GM13976 (cell line): ENCODE results near the gene GIMAP8.
A peak's percentile ranks its signal among the peaks of the same experiment; 100 is the strongest.

ENCODE experiments used
- DNase-seq: peaks from one replicate; pipeline ENCODE4 v3.0.0; 2012; ENCODE audit warnings: low spot score
- in situ Hi-C: fragments of 300-500 bp; cut with MboI; formaldehyde crosslinking; loops from one replicate; pipeline ENCODE4 v1.12.0; 2022; ENCODE audit warnings: low sequenced_read_pairs, mixed read lengths, inconsistent platforms; ENCODE audit not compliant: unreplicated experiment
- TF ChIP-seq, protein P1 (sequence below): IDR thresholded peaks from 2 replicates; pipeline ENCODE4 v1.5.1; 2012; ENCODE audit warnings: borderline replicate concordance, mild to moderate bottlenecking; ENCODE audit not compliant: insufficient read depth; ENCODE audit errors: extremely low read depth, missing control alignments, control extremely low read depth

GIMAP8 gene

DNA sequence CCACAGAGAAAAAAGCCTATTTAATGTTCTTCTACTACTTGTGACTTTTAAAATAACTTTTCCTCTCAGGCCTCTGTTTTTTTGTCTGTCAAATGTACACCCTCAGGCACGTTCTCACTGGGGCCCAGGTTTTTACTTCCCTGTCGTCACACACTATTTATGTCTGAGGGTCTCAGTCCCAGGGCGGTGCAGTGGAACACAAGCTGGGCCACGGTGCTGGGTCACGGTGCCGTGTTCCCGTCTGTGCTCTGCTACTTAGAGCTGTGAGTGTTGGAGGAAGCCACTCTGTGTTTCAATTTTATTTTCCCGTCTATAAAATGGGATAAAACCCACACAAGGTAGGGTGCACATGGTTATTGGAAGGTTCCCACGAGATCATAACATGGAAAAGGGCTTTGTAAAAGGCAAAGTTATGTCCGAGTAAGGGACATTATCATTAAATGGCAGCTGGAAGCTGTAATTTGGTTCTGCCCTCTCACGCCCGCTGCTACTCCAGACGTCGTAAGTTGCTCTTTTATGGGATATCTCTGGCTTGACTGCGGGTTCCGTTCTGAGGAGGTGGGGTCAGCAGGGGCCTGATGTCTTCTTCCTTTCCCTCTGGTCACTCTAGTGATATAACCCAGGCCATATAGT, 46.1 kb upstream of the GIMAP8 start:
- DNase-seq = no peak
- TF ChIP-seq, protein P1, sequence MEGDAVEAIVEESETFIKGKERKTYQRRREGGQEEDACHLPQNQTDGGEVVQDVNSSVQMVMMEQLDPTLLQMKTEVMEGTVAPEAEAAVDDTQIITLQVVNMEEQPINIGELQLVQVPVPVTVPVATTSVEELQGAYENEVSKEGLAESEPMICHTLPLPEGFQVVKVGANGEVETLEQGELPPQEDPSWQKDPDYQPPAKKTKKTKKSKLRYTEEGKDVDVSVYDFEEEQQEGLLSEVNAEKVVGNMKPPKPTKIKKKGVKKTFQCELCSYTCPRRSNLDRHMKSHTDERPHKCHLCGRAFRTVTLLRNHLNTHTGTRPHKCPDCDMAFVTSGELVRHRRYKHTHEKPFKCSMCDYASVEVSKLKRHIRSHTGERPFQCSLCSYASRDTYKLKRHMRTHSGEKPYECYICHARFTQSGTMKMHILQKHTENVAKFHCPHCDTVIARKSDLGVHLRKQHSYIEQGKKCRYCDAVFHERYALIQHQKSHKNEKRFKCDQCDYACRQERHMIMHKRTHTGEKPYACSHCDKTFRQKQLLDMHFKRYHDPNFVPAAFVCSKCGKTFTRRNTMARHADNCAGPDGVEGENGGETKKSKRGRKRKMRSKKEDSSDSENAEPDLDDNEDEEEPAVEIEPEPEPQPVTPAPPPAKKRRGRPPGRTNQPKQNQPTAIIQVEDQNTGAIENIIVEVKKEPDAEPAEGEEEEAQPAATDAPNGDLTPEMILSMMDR = no peak
- in situ Hi-C loops = no loop called here

DNA sequence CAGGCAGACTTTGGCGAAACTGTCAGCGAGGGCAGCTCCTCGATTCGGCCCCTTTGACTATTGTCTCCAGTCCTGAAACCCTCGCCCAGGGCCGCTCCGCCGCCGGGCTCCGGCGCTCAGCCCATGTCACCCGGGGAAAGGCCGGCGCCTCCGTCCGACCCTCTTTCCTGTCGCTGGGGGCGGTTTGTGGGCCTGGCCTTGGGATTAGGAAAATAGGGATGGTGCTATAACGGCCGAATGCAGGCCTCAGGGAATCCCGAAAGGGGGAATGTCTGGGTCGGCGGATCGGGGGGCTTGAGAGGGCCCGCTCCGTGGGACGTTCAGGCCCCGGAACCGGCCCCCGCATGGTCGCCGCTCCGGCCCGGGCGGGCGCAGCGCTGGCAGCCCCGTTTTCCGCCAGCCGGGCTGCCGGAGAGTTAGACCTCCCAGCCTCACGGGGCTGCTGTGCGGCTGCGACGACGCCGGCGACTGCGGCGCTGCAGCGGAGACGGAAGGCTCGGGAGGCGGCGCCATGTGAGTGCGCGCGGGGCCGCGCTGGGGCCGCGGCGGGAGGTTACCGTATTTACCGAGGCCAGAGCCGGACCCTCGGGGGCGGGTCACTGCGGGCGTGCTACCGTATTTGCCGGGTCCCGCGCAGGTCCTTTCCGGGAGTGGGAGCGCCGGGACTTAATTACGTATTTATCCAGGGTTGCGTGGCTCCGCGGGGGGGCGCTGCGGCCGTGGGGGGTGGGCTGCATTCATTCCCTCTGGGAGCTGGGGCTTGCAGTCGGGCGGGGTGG, 45.4 kb upstream of the GIMAP8 start:
- TF ChIP-seq, protein P1 = peak; percentile 55
- peak; percentile 92 for DNase-seq
- in situ Hi-C loops = no loop called here

DNA sequence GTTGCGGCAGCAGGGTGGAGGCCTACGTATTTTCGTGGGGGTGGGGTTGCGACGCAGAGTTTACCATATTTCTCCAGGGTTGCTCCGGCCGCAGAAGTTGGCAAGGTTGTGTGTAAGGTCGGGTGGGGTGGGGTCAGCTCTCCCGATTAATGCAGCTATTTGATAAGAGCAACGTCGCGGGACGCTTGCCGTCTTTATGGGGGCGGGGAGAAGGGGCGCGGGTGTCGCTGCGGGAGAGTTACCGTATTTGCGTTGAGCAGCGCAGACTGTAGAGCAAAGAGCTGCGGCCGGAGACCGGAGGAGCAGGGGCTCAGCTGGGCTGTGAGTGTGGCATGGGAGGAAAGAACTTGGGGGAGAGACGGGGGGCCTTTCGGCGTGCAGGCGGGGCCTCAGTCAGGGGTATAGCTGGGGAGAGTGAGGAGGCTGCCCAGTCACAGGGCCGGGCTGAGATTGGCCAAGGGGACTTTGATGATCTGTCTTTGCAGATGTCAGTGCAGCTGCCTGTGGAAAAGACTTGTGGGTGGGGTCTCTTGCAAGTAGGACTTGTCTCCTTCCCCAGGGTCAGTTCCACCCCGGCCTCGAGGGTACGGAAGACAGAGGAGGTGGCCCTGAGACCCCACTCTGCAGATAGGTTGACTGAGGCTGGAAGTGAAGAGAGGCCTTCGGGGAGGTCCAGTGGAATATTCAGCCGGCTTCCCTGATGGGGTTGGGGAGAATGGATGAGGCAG, 44.7 kb upstream of the GIMAP8 start:
- TF ChIP-seq, protein P1 = no peak
- in situ Hi-C loops = no loop called here
- peak; percentile 61 for DNase-seq

DNA sequence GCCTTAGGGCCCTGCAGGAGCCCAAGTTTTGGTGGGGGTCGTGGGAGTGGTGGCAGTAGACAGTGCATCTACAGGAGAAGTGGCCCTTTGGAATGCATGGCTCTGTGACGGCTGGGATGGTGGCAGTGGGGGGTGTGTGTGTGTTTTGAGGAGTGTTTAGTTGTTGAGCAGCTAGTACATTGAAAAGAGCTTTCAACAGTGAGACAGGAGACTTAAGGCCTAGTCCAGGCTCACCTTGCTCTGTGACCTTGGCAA, 44.2 kb upstream of the GIMAP8 start:
- in situ Hi-C loops = no loop called here
- TF ChIP-seq, protein P1 = no peak
- no peak for DNase-seq

DNA sequence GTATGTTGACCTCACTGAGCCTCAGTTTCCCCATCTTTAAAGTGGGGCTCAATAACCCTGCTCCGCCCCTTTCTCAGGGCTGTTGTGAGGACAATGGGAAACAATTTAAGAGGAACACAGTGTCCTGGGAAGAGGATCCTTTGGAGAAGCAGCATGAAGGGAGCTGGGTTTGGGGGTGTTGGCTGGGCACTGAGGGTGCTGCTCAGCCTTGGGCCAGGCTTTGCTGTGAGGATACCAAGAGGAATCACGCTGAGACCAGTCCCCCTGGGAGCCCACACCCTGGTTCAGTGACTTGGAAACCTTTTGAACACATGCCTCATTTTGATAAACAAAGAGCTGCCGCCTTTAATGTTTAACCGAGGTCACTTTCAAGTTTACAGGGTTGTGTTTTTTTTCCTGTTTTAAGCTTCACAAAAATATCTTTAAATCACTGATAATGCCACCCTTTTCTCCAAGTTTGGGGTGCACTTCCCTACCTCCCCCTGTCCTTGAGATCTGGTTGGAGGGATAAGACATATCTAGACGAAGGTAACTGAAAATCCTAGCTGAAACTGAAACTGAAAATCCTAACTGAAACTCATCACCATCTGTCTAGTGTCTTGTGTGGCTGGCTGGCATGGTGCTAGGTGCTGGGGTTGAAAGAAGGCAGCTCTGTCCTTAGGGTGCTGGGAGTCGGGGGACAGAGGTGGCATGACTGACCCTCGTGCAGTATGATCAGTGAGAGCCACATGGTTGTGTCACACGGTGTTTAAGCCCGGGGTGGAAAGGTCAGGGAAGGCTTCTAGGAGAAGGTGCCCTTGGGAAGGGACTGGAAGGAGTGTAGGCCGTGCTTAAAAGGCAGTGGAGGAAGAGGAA, 43.6 kb upstream of the GIMAP8 start:
- DNase-seq = peak; percentile 57
- in situ Hi-C loops = no loop called here
- TF ChIP-seq, protein P1 = no peak

DNA sequence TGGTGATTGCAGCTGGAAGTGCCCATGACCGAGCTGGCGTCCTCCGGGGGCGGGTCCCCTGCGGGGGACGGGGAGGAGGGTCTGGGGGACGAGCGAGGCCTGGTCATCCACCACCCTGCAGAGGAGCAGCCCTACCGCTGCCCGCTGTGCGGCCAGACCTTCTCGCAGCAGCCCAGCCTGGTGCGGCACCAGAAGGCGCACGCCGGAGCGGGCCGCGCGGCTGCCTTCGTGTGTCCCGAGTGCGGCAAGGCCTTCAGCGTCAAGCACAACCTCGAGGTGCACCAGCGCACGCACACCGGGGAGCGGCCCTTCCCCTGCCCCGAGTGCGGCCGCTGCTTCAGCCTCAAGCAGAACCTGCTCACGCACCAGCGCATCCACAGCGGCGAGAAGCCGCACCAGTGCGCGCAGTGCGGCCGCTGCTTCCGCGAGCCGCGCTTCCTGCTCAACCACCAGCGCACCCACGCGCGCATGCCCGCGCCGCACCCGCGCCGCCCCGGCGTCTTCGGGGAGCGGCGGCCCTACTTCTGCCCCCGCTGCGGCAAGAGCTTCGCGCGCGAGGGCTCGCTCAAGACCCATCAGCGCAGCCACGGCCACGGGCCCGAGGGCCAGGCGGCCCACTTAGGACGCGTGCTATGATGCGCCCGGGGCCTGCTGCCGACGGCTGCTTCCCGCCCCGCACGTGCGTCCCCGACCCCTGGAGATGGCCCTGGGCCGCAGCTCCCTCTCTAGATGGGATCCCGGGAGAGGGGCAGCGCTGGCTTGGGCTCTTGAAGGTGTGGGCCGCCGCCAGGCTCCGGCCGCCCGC, 42.6 kb upstream of the GIMAP8 start:
- in situ Hi-C loops = no loop called here
- no peak for DNase-seq
- TF ChIP-seq, protein P1 = no peak
